Endothelial cell of umbilical vein (primary cell): ENCODE measurements around the gene PLEKHB1.

Experiments
- EZH2 ChIP-seq: IDR thresholded peaks from 2 replicates; pipeline ENCODE4 v1.6.1; 2012; ENCODE audit warnings: borderline replicate concordance, low read depth, mild to moderate bottlenecking, moderate library complexity, low read length, inconsistent platforms; ENCODE audit not compliant: severe bottlenecking
- FOS ChIP-seq: IDR thresholded peaks from 2 replicates; pipeline ENCODE4 v1.6.1; 2011; ENCODE audit warnings: mild to moderate bottlenecking, low read length, moderate library complexity, borderline replicate concordance; ENCODE audit not compliant: insufficient read depth
- GATA2 ChIP-seq: IDR thresholded peaks from 2 replicates; pipeline ENCODE4 v1.7.0; 2011; ENCODE audit warnings: low read depth, mild to moderate bottlenecking, moderate library complexity, mixed read lengths, low read length; ENCODE audit not compliant: insufficient read length, insufficient read depth
- JUN ChIP-seq: IDR thresholded peaks from 2 replicates; pipeline ENCODE4 v1.6.1; 2011; ENCODE audit warnings: borderline replicate concordance, low read depth; ENCODE audit not compliant: insufficient read length, insufficient read depth
- MAX ChIP-seq: IDR thresholded peaks from 2 replicates; pipeline ENCODE4 v1.6.1; 2011; ENCODE audit not compliant: insufficient read depth, insufficient read length
- MYC ChIP-seq: IDR thresholded peaks from one replicate; pipeline ENCODE4 v1.6.1; 2011; ENCODE audit warnings: mild to moderate bottlenecking, low read depth, low read length
- POLR2A ChIP-seq: IDR thresholded peaks from 2 replicates; pipeline ENCODE4 v1.6.1; 2012; ENCODE audit warnings: low read depth, mild to moderate bottlenecking, control low read depth, low read length
- POLR2AphosphoS5 ChIP-seq: IDR thresholded peaks from 2 replicates; pipeline ENCODE4 v1.6.1; 2012; ENCODE audit warnings: low read depth, mild to moderate bottlenecking, control low read depth, low read length, moderate library complexity; ENCODE audit not compliant: insufficient read depth
- TF ChIP-seq, protein P1 (sequence below), 2 donors: IDR thresholded peaks; 1 replicate in 1 of 2; 2 replicates in 1 of 2; pipeline ENCODE4 v1.5.1; 2011; ENCODE audit warnings: low read length in 2 of 2, mild to moderate bottlenecking in 2 of 2, moderate library complexity in 2 of 2, control low read depth in 1 of 2, inconsistent platforms in 1 of 2, low read depth in 1 of 2; ENCODE audit not compliant: insufficient read depth in 1 of 2; ENCODE audit errors: extremely low read depth in 1 of 2

- no peak for TF ChIP-seq POLR2AphosphoS5
- TF ChIP-seq, protein P1, sequence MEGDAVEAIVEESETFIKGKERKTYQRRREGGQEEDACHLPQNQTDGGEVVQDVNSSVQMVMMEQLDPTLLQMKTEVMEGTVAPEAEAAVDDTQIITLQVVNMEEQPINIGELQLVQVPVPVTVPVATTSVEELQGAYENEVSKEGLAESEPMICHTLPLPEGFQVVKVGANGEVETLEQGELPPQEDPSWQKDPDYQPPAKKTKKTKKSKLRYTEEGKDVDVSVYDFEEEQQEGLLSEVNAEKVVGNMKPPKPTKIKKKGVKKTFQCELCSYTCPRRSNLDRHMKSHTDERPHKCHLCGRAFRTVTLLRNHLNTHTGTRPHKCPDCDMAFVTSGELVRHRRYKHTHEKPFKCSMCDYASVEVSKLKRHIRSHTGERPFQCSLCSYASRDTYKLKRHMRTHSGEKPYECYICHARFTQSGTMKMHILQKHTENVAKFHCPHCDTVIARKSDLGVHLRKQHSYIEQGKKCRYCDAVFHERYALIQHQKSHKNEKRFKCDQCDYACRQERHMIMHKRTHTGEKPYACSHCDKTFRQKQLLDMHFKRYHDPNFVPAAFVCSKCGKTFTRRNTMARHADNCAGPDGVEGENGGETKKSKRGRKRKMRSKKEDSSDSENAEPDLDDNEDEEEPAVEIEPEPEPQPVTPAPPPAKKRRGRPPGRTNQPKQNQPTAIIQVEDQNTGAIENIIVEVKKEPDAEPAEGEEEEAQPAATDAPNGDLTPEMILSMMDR (IDR thresholded peaks at IDR 0.05; ENCODE audit: extremely low read depth in 1 of 2, insufficient read depth in 1 of 2, low read depth in 1 of 2, low read length in 2 of 2), result no peak
- TF ChIP-seq MAX, result no peak
- TF ChIP-seq EZH2, result no peak
- TF ChIP-seq POLR2A, result no peak
- no peak for TF ChIP-seq FOS
- no peak for TF ChIP-seq MYC
- TF ChIP-seq JUN, result no peak
- TF ChIP-seq GATA2, result no peak
Observed at GRCh38 chr11:73636249-73636648, 10.1 kb upstream of the PLEKHB1 start.
